Measurements from ENCODE around the gene ATP5MC2. TPM values are rescaled to one million over a fixed set of nuclear protein-coding genes. Genes with fewer than 3 reads are reported as not detected.

ATP5MC2 gene
- total RNA-seq, 3 donors from 2014 or later = 338 to 364 (median 342) TPM

DNA sequence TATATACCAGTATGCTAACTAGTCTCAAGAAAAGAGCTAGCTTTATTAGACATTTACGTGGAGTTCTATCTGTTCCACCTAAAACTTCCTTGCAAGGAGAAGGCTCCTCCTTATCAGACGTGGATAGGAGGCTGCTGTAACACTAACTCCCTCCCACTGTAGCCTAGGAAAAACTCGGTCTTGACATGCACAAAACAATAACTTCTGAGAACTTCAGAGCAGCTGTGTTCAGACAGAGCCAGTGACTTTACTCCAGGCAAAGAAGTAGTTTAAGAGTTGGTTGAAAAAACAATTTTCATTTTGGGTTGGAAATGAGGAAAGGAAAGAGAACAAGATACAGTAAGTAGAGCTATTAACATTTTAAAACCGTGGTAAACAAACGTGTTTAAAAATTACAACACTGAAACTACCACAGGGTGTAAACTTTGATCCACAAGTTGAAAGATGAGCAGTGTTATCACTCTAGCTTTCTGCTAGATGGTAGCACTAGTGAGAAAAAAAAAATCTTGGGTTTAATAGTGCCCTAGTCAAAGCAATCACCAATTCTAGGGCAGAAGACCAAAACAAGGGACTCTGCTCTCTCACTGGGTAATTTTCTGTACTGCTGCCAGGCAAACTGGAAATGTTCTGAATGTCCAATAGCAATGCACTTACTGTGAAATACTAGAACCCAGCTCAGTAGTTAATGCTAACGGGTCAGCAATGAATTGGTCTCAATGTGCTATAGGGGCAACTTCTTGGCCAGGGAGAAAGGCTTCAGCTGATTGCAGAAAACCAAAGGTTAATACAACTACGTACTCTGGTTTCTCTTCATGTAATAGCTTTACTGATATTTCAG lies 52.1 kb downstream of the ATP5MC2 start:
- DNase-seq = no peak
- H3K4me1 Mint-ChIP-seq (ENCODE audit: low read depth) = peaks cover 51% of the 10 kb centered on the region

DNA sequence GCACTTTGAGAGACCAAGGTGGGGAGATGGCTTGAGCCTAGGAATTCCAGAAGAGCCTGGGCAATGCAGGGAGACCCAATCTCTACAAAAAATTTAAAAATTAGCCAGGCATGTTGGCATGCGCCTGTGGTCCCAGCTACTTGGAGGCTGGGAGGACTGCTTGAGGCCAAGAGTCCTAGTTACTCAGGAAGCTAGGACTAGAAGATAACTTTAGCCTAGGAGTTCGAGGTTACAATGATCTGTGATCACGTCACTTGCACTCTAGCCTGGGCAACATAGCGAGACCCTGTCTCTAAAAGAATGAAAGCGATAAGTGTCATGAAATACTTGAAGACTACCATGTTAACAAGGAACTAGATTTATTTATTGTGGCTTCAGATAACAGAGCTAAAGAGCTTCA lies 53.2 kb downstream of the ATP5MC2 start:
- DNase-seq = no peak
- Mint-ChIP-seq H3K27me3 (ENCODE audit: low read depth) (no peaks in the 10 kb centered on the region), H3K9me3 (no peaks in the 10 kb centered on the region), H3K36me3 (ENCODE audit: insufficient read depth) (peaks cover under 1% of the 10 kb centered on the region), H3K4me1 (ENCODE audit: low read depth) (peaks cover 62% of the 10 kb centered on the region), H3K4me3 (no peak overlapping the region)
- no peak for ATAC-seq

More for the DNA sequence above, 52.1 kb downstream of the ATP5MC2 start:
- no peak for ATAC-seq
- H3K4me3 Mint-ChIP-seq = peak overlapping the region; percentile 100
- H3K36me3 Mint-ChIP-seq (ENCODE audit: insufficient read depth) = no peaks in the 10 kb centered on the region
- H3K9me3 Mint-ChIP-seq = no peaks in the 10 kb centered on the region
- H3K27me3 Mint-ChIP-seq (ENCODE audit: low read depth) = no peaks in the 10 kb centered on the region

- ATAC-seq (no peak), DNase-seq (no peak)
- Mint-ChIP-seq H3K4me3 (peak overlapping the region; percentile 57), H3K27me3 (ENCODE audit: low read depth) (no peaks in the 10 kb centered on the region), H3K4me1 (ENCODE audit: low read depth) (peaks cover 33% of the 10 kb centered on the region), H3K9me3 (no peaks in the 10 kb centered on the region), H3K36me3 (ENCODE audit: insufficient read depth) (peaks cover 3% of the 10 kb centered on the region)
Measured at GRCh38 chr12:53618275-53618674, 57.6 kb downstream of the ATP5MC2 start.

GRCh38 chr12:53617700-53618099 lies 58.2 kb downstream of the ATP5MC2 start:
- H3K4me3 Mint-ChIP-seq = peak overlapping the region; percentile 57
- H3K27me3 Mint-ChIP-seq (ENCODE audit: low read depth) = no peaks in the 10 kb centered on the region
- ATAC-seq = no peak
- peaks cover 3% of the 10 kb centered on the region for H3K36me3 Mint-ChIP-seq (ENCODE audit: insufficient read depth)
- H3K9me3 Mint-ChIP-seq = no peaks in the 10 kb centered on the region
- DNase-seq = no peak
- peaks cover 27% of the 10 kb centered on the region for H3K4me1 Mint-ChIP-seq (ENCODE audit: low read depth)

GRCh38 chr12:53616950-53617349 lies 58.9 kb downstream of the ATP5MC2 start:
- peaks cover 3% of the 10 kb centered on the region for H3K36me3 Mint-ChIP-seq (ENCODE audit: insufficient read depth)
- H3K27me3 Mint-ChIP-seq (ENCODE audit: low read depth) = no peaks in the 10 kb centered on the region
- DNase-seq = no peak
- peaks cover 27% of the 10 kb centered on the region for H3K4me1 Mint-ChIP-seq (ENCODE audit: low read depth)
- no peak overlapping the region for H3K4me3 Mint-ChIP-seq
- no peaks in the 10 kb centered on the region for H3K9me3 Mint-ChIP-seq
- no peak for ATAC-seq

Other genes with a start within 250 kb of the ATP5MC2 start
- gene PRR13, start 234.3 kb downstream of the ATP5MC2 start, total RNA-seq = 100 to 1,000 TPM; 269 to 284 (median 284) TPM
- 1,000 to 10,000 TPM; 1,031 to 1,084 (median 1,084) TPM for gene PCBP2, start 224.0 kb downstream of the ATP5MC2 start, total RNA-seq
- gene MAP3K12, start 176.6 kb downstream of the ATP5MC2 start, total RNA-seq = 1 to 10 TPM; 6.5 to 8.4 (median 7.7) TPM
- gene TARBP2, start 174.8 kb downstream of the ATP5MC2 start, total RNA-seq = 10 to 100 TPM; 62.6 to 71.4 (median 64.3) TPM
- gene NPFF, start 168.6 kb downstream of the ATP5MC2 start, total RNA-seq = not detected
- 10 to 100 TPM; 19.2 to 23.2 (median 20.9) TPM for gene ATF7, start 49.7 kb downstream of the ATP5MC2 start, total RNA-seq
- gene CALCOCO1, start 51.4 kb upstream of the ATP5MC2 start, total RNA-seq = 1 to 10 TPM; 2.6 to 9.9 (median 7.1) TPM
- gene CISTR, start 75.9 kb upstream of the ATP5MC2 start, total RNA-seq = not detected